Epithelial cell of proximal tubule (primary cell): Measurements from ENCODE around the gene DCUN1D2. TPM values are rescaled to one million over a fixed set of nuclear protein-coding genes. Genes with fewer than 3 reads are reported as not detected.

Source experiments
- DNase-seq: peaks from one replicate; pipeline ENCODE4 v3.0.0-alpha.2; 2011; ENCODE audit warnings: low read depth
- H3K4me3 ChIP-seq: 2 replicates; pipeline ENCODE4 v1.5.1; 2011; ENCODE audit warnings: low read depth, mild to moderate bottlenecking, low read length
- CTCF ChIP-seq: conservative IDR thresholded peaks from 2 replicates; pipeline ENCODE4 v1.5.1; 2012; ENCODE audit warnings: low read depth, mild to moderate bottlenecking, low read length
- total RNA-seq: library from RNA; depleted of rRNA; stranded (reverse); fragments of >200 nt; gene quantifications from 2 replicates; pipeline ENCODE4 v1.2.3, GENCODE V29; 2015

Gene DCUN1D2
- total RNA-seq, 1 donor from 2014 or later = 8.7 TPM

DNA sequence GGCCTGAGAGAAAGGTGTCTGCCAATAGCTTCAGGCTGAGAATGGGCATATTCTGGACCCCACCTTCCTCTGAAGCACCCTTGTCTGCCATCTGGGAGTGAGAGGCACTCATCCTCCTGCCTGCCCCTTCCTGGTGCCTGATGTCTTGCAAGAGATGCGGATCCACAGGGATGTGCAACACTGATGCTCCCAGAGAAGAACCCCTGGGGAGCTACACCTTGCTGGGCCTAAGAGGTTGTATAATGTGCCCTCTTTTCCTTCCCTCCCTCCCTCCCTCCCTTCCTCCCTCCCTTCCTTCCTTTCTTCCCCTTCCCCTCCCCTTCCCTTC, 71.8 kb downstream of the DCUN1D2 start:
- TF ChIP-seq CTCF = no peak
- DNase-seq = no peak
- no peak overlapping the region for H3K4me3 ChIP-seq

DNA sequence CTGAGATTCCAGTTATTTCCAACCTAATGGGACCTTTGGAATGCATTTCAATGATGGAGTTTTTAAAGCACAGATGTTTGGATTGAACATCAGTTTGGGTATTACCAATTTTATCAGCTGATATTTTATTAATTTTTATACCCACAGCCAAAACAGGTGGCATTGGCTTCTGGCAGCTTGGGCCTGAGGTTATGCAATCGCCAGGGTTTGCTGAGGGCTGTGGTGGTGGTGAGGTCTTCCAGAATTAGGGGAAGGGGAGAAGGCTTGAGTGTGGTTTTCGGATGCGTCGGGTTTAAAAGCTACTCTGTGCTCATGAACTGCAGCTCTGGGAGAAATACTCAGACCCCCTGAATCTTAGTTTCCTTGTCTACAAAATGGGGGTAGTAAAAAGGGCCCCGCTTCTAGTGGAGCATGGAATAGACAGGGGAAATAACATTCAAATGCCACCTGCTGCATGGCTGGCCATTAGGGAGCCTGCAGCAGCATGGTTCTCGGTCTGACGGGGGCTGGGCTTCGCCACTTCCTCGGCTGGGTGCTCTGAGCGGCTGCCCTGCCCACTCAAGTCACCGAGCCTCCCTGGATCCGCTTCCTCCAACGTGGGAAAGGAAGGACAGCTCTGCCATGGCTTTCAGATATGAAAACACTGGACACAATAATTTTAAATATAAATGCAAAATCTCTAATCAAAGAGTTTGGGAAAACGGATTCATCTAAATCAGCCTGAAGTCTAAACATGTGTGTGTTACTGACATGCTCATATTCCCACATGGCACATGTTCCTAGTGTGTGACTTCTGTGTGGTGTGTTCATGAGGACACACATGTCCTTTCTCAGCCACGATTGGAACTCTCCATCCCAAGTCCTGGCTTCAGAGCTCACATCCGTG, 72.4 kb downstream of the DCUN1D2 start:
- DNase-seq = no peak
- H3K4me3 ChIP-seq = no peak overlapping the region
- no peak for TF ChIP-seq CTCF

DNA sequence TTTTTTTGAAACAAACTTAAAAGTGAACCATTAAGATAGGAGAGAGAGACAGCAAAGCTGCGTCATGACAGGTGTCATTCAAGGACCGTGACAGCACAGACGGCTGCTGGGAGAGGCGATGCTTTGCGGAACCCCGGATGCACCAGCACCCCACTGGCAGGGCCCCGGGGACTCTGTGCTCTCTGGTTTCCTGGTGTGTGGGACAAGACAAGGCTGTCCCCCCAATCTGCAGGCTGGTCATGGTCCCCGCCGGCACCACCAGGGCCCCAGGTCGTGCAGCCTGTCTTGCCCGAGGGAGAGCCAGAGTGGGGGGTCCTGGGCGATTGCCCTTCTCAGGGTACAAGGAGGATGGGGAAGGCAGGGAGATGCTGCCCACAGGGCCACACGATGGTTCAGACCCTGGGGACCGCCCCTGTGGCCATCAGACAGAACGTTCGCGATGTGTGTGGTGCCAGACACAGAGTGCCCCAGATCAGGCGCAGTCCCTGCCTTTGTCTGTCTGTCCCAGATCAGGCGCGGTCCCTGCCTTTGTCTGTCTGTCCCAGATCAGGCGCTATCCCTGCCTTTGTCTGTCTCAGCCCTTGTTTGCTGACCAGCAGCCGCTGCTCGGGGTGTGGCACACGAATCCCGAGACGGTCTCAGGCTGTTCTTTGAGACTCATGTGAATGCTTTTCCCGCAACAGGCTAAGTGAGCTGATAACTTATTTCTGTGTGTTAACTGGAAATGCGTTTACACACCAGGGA, 73.3 kb downstream of the DCUN1D2 start:
- H3K4me3 ChIP-seq = no peak overlapping the region
- no peak for DNase-seq
- no peak for TF ChIP-seq CTCF

DNA sequence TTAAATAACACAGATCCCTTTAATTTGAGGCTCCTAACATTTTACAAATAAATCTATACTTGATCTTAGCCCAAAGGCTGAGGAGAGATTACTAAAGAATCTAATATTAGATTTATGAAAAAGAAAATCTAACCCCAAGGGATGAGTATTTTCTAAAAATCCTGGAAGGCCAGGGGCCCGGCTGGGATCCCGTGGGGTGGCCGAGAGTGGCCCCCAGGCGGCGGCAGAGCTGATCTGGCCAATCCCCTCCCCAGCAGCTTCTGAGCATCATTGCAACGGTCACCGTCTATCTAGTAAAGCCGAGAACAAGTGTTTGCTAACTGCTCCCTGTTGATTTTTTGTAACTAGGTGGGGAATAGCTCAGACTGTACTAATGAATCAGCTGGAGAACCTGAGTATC, 74.7 kb downstream of the DCUN1D2 start:
- H3K4me3 ChIP-seq = no peak overlapping the region
- no peak for TF ChIP-seq CTCF
- no peak for DNase-seq

- DNase-seq = no peak
- no peak for TF ChIP-seq CTCF
- H3K4me3 ChIP-seq = no peak overlapping the region
These were observed 75.5 kb downstream of the DCUN1D2 start for GRCh38 chr13:113415032-113415431.

DNA sequence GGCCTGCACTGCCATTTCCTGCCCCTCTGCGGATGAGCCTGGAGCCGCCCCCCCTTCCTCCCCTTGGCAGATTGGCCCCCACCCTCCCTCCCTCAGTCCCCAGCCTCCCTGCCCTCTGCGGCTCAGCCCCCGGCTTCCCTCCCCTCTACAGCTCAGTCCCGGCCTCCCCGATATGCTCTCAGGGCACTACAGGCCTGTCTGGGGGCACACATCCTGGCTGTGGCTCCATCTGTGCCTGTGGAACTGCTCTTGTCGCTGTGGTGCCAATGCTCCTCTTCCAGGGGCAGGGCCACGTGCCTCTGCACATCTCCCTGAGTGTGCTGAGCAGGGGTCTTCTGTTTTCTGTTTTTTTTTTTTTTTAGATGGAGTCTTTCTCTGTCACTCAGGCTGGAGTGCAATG, 76.2 kb downstream of the DCUN1D2 start:
- no peak for DNase-seq
- no peak overlapping the region for H3K4me3 ChIP-seq
- no peak for TF ChIP-seq CTCF

- TF ChIP-seq CTCF = no peak
- no peak overlapping the region for H3K4me3 ChIP-seq
These were observed 76.6 kb downstream of the DCUN1D2 start for GRCh38 chr13:113413898-113414282.

More at GRCh38 chr13:113413898-113414282, 76.6 kb downstream of the DCUN1D2 start:
- no peak for DNase-seq
